OCI-LY7 (cell line): Measurements from ENCODE around the gene GIT2. TPM values are rescaled to one million over a fixed set of nuclear protein-coding genes. Genes with fewer than 3 reads are reported as not detected.

Source experiments
- BruUV-seq: library from RNA; stranded (reverse); fragments of 400-500 nt; replicated peaks from 2 replicates; lab custom pipeline; 2021; lab: Mats Ljungman, UMichigan
- CTCF ChIA-PET: fragments of 300-600 bp; sonication (Branson Sonifier 250); formaldehyde crosslinking; loops from one replicate; lab custom pipeline; 2022; ENCODE audit warnings: antibody characterized with exemption; ENCODE audit not compliant: unreplicated experiment; lab: Charles Lee
- POLR2A ChIA-PET: fragments of 300-600 bp; sonication (Branson Sonifier 250); formaldehyde crosslinking; loops from one replicate; lab custom pipeline; 2022; ENCODE audit warnings: antibody characterized with exemption; lab: Charles Lee
- DNase-seq: peaks from one replicate; pipeline ENCODE4 v3.0.0-alpha.2; 2015; ENCODE audit warnings: low spot score
- H2AFZ ChIP-seq: fragments of 200-600 bp; sonication (generic), shearing (Covaris generic); 2 replicates; pipeline ENCODE4 v1.6.1; 2014; ENCODE audit warnings: mild to moderate bottlenecking, antibody characterized with exemption, low read length, moderate library complexity
- H3K27ac ChIP-seq: fragments of 200-600 bp; sonication (generic); 2 replicates; pipeline ENCODE4 v1.5.1; 2014; ENCODE audit warnings: mixed run types, low read depth, mild to moderate bottlenecking, moderate library complexity, low read length, inconsistent platforms; ENCODE audit not compliant: poor library complexity, severe bottlenecking
- H3K36me3 ChIP-seq: fragments of 200-600 bp; sonication (generic); 2 replicates; pipeline ENCODE4 v1.6.1; 2014; ENCODE audit warnings: mild to moderate bottlenecking, antibody characterized with exemption, low read length, moderate library complexity, mixed read lengths; ENCODE audit not compliant: insufficient read depth
- H3K4me1 ChIP-seq: fragments of 200-600 bp; sonication (generic); 2 replicates; pipeline ENCODE4 v1.5.1; 2014; ENCODE audit warnings: mild to moderate bottlenecking, low read length; ENCODE audit not compliant: insufficient read depth, poor library complexity, severe bottlenecking
- H3K4me2 ChIP-seq: fragments of 200-600 bp; sonication (generic); 2 replicates; pipeline ENCODE4 v1.6.1; 2014; ENCODE audit warnings: mild to moderate bottlenecking, low read length
- H3K4me3 ChIP-seq: fragments of 200-600 bp; sonication (generic); 2 replicates; pipeline ENCODE4 v1.5.1; 2014; ENCODE audit warnings: mild to moderate bottlenecking, low read depth, low read length; ENCODE audit not compliant: poor library complexity, severe bottlenecking
- H3K79me2 ChIP-seq: fragments of 200-600 bp; sonication (generic); 2 replicates; pipeline ENCODE4 v1.6.1; 2016; ENCODE audit warnings: low read depth, mild to moderate bottlenecking, low read length, moderate library complexity, mixed read lengths; ENCODE audit not compliant: insufficient read depth
- H3K9me2 ChIP-seq: fragments of 200-600 bp; sonication (generic); 2 replicates; pipeline ENCODE4 v1.6.1; 2016; ENCODE audit warnings: mild to moderate bottlenecking, low read length, mixed read lengths; ENCODE audit not compliant: insufficient read depth
- H3K9me3 ChIP-seq: fragments of 200-600 bp; sonication (generic); 2 replicates; pipeline ENCODE4 v1.6.1; 2014; ENCODE audit warnings: mild to moderate bottlenecking, mixed run types, low read length, mixed read lengths
- H4K20me1 ChIP-seq: fragments of 200-600 bp; sonication (generic); 2 replicates; pipeline ENCODE4 v1.6.1; 2014; ENCODE audit warnings: mild to moderate bottlenecking, antibody characterized with exemption, low read length, moderate library complexity, mixed read lengths; ENCODE audit not compliant: insufficient read depth
- CTCF ChIP-seq: fragments of 200-600 bp; sonication (generic); conservative IDR thresholded peaks from 2 replicates; pipeline ENCODE4 v1.5.1; 2014; ENCODE audit warnings: mild to moderate bottlenecking, antibody characterized with exemption, low read length, moderate library complexity, mixed read lengths
- EZH2phosphoT487 ChIP-seq: fragments of 200-600 bp; sonication (generic); IDR thresholded peaks from 2 replicates; pipeline ENCODE4 v1.6.1; 2018; ENCODE audit warnings: low read depth, borderline replicate concordance, mild to moderate bottlenecking, mixed run types, antibody characterized with exemption, low read length, moderate library complexity, mixed read lengths
- intact Hi-C: fragments of 100-400 bp; cut with micrococcal nuclease; formaldehyde crosslinking; loops from one replicate; pipeline ENCODE4 v1.10.0; 2022; ENCODE audit not compliant: unreplicated experiment
- total RNA-seq, 2 experiments: library from RNA; depleted of rRNA in 1 of 2; stranded (reverse); fragments of >200 nt in 1 of 2; shearing (Covaris generic) in 1 of 2; gene quantifications; 2 replicates each; pipeline ENCODE4 v1.2.3, GENCODE V29; 2014 to 2022

The GIT2 gene
- total RNA-seq, 2 experiments from 2014 or later = 57.1 to 123 TPM

GRCh38 chr12:109915171-109916040 is 80.8 kb downstream of the GIT2 start:
- no peaks in the 10 kb centered on the region for H3K79me2 ChIP-seq
- ChIA-PET CTCF (no interaction called here), POLR2A (interaction anchor here (0.8 kb wide), 1 partner anchor 1252 kb away, joined by 3 read pairs; no protein-coding TSS in a partner anchor)
- no peak overlapping the region for H2AFZ ChIP-seq
- no peak overlapping the region for H3K4me2 ChIP-seq
- DNase-seq = no peak
- H3K27ac ChIP-seq = no peak overlapping the region
- H3K9me2 ChIP-seq = no peaks in the 10 kb centered on the region
- intact Hi-C loops = no loop called here
- H3K36me3 ChIP-seq = peaks cover 83% of the 10 kb centered on the region
- no peaks in the 10 kb centered on the region for H3K9me3 ChIP-seq
- H3K4me1 ChIP-seq = no peaks in the 10 kb centered on the region
- no TSS peak for BruUV-seq
- TF ChIP-seq EZH2phosphoT487 = no peak
- H4K20me1 ChIP-seq = no peaks in the 10 kb centered on the region
- H3K4me3 ChIP-seq = no peak overlapping the region

- no TSS peak for BruUV-seq
- H3K4me2 ChIP-seq = no peak overlapping the region
- no peak overlapping the region for H2AFZ ChIP-seq
- ChIA-PET POLR2A (interaction anchor here (0.8 kb wide), 1 partner anchor 1253 kb away, joined by 3 read pairs; no protein-coding TSS in a partner anchor), CTCF (no interaction called here)
- no peaks in the 10 kb centered on the region for H3K4me1 ChIP-seq
- intact Hi-C loops = no loop called here
- DNase-seq = no peak
- H3K9me3 ChIP-seq = no peaks in the 10 kb centered on the region
- no peaks in the 10 kb centered on the region for H3K79me2 ChIP-seq
- H3K27ac ChIP-seq = no peak overlapping the region
- H3K9me2 ChIP-seq = no peaks in the 10 kb centered on the region
- no peak for TF ChIP-seq EZH2phosphoT487
- TF ChIP-seq CTCF = no peak
- H3K4me3 ChIP-seq = no peak overlapping the region
- H4K20me1 ChIP-seq = no peaks in the 10 kb centered on the region
- H3K36me3 ChIP-seq = peaks cover 83% of the 10 kb centered on the region
These were observed 81.7 kb downstream of the GIT2 start for GRCh38 chr12:109914461-109914860.

GRCh38 chr12:109912855-109913321 is 83.3 kb downstream of the GIT2 start:
- BruUV-seq = no TSS peak
- Histone ChIP-seq H3K9me3 (no peaks in the 10 kb centered on the region), H2AFZ (no peak overlapping the region), H3K79me2 (no peaks in the 10 kb centered on the region), H3K9me2 (no peaks in the 10 kb centered on the region), H4K20me1 (no peaks in the 10 kb centered on the region), H3K4me1 (no peaks in the 10 kb centered on the region), H3K27ac (no peak overlapping the region), H3K36me3 (peaks cover 89% of the 10 kb centered on the region), H3K4me2 (no peak overlapping the region), H3K4me3 (no peak overlapping the region)
- TF ChIP-seq EZH2phosphoT487 = no peak
- TF ChIP-seq CTCF = no peak
- ChIA-PET POLR2A (interaction anchor here (0.5 to 1.0 kb wide), 3 partner anchors 20 to 328 kb away, joined by 3 to 5 read pairs (median 5); no protein-coding TSS in a partner anchor), CTCF (no interaction called here)
- no peak for DNase-seq
- intact Hi-C loops = no loop called here
